ENCODE measurements around the gene FAM47C. TPM values are rescaled to one million over a fixed set of nuclear protein-coding genes. Genes with fewer than 3 reads are reported as not detected.
"Not testable (repeated sequence)": the region's sequence is repeated elsewhere in the genome, so short reads cannot be mapped to it uniquely, and the experiment has no call there.

Gene FAM47C
- total RNA-seq, 2 experiments from 2014 or later, result not detected

- no peaks in the 10 kb centered on the region for H3K27me3 Mint-ChIP-seq
- H3K27ac Mint-ChIP-seq, result no peak overlapping the region
- intact Hi-C loops (cut with DNase I, micrococcal nuclease), result no loop called here
- no peak for ATAC-seq
- H3K36me3 Mint-ChIP-seq (ENCODE audit: low read depth), result no peaks in the 10 kb centered on the region
- ChIA-PET CTCF (no interaction called here), POLR2A (no interaction called here)
- H3K9me3 Mint-ChIP-seq (ENCODE audit: low read depth), result no peaks in the 10 kb centered on the region
- DNase-seq, result no peak
- H3K4me1 Mint-ChIP-seq, result no peaks in the 10 kb centered on the region
- H3K4me3 Mint-ChIP-seq, result no peak overlapping the region
Measured at GRCh38 chrX:37010496-37010895, 2.3 kb downstream of the FAM47C start.

DNA sequence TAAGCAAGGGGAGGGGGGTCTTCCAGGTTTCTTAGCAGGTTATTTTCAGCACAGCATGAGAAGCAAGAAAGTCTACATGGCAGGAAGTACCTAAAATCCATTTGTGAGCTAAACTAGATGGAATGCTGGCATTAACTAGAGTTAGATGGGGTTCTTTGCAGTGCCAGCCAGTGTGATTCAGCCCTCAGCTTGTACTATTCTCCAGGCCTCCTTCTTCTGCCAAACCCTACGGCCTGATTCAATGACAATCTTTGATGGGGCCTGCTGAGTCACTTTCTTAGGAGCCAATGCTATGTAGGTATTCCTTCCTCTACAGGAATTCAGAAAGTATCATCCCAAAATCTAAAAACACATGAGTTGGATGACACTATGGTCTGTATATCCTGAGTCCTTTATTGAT is 26.1 kb downstream of the FAM47C start:
- H3K36me3 Mint-ChIP-seq (ENCODE audit: low read depth); POLR2A ChIA-PET; H3K4me1 Mint-ChIP-seq; ATAC-seq; DNase-seq; H3K4me3 Mint-ChIP-seq; CTCF ChIA-PET; H3K9me3 Mint-ChIP-seq (ENCODE audit: low read depth); H3K27ac Mint-ChIP-seq; H3K27me3 Mint-ChIP-seq; intact Hi-C loops (cut with DNase I, micrococcal nuclease): not testable (repeated sequence)

- H3K27me3 Mint-ChIP-seq; H3K9me3 Mint-ChIP-seq (ENCODE audit: low read depth); H3K4me3 Mint-ChIP-seq; POLR2A ChIA-PET; intact Hi-C loops (cut with DNase I, micrococcal nuclease); H3K36me3 Mint-ChIP-seq (ENCODE audit: low read depth); CTCF ChIA-PET; ATAC-seq; H3K4me1 Mint-ChIP-seq; H3K27ac Mint-ChIP-seq; DNase-seq: not testable (repeated sequence)
Measured at GRCh38 chrX:37036674-37037220, 28.6 kb downstream of the FAM47C start.

- H3K9me3 Mint-ChIP-seq (ENCODE audit: low read depth); H3K27ac Mint-ChIP-seq; ATAC-seq; H3K4me3 Mint-ChIP-seq; CTCF ChIA-PET; DNase-seq; POLR2A ChIA-PET; intact Hi-C loops (cut with DNase I, micrococcal nuclease); H3K36me3 Mint-ChIP-seq (ENCODE audit: low read depth); H3K4me1 Mint-ChIP-seq; H3K27me3 Mint-ChIP-seq: not testable (repeated sequence)
Measured at GRCh38 chrX:37038814-37039213, 30.6 kb downstream of the FAM47C start.

GRCh38 chrX:37042956-37043885 is 35.1 kb downstream of the FAM47C start:
- H3K4me3 Mint-ChIP-seq, H3K27me3 Mint-ChIP-seq: not testable (repeated sequence)

DNA sequence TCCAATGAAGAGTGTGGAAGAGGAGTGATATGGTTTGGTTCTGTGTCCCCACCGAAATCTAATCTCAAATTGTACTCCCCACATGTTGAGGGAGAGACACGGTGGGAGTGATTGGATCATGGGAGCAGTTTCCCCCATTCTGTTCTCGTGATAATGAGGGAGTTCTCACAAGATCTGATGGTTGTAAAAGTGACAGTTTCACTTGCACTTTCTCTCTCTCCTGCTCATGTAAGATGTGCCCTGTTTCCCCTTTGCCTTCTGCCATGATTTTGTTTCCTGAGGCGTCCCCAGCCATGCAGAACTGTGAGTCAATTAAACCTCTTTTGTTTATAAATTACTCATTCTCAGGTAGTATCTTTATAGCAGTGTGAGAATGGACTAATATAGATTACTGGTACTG is 39.6 kb downstream of the FAM47C start:
- Mint-ChIP-seq H3K4me1 (no peaks in the 10 kb centered on the region), H3K4me3 (no peak overlapping the region), H3K36me3 (ENCODE audit: low read depth) (no peaks in the 10 kb centered on the region), H3K9me3 (ENCODE audit: low read depth) (no peaks in the 10 kb centered on the region), H3K27ac (no peak overlapping the region), H3K27me3 (no peaks in the 10 kb centered on the region)
- ATAC-seq (no peak), DNase-seq (no peak)
- ChIA-PET POLR2A (no interaction called here), CTCF (no interaction called here)
- intact Hi-C loops (cut with DNase I, micrococcal nuclease), result no loop called here

More at GRCh38 chrX:37042956-37043885, 35.1 kb downstream of the FAM47C start:
- H3K27ac Mint-ChIP-seq; H3K4me1 Mint-ChIP-seq; POLR2A ChIA-PET; DNase-seq; CTCF ChIA-PET; intact Hi-C loops (cut with DNase I, micrococcal nuclease); ATAC-seq; H3K9me3 Mint-ChIP-seq (ENCODE audit: low read depth); H3K36me3 Mint-ChIP-seq (ENCODE audit: low read depth): not testable (repeated sequence)

GRCh38 chrX:37057572-37057971 is 49.4 kb downstream of the FAM47C start:
- POLR2A ChIA-PET, result not testable (repeated sequence)

DNA sequence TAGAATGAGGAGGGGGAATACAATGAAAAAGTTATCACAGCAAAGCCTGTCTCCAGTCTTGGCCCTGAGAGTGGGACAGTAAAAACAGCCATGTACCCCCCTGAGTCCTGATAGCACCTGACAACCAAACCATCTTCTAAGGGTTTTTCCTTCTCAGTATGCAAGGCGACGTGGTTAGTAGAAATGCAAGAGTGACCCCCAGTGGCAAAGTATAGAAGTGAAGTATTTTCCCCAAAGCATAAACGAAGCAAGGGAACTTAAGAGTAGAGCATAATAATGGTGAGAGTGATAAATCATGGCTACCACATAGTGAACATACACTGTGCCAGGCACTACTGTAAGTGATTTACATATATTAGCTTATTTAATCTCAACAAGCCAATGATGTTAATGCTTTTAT is 52.8 kb downstream of the FAM47C start:
- Mint-ChIP-seq H3K36me3 (ENCODE audit: low read depth) (no peaks in the 10 kb centered on the region), H3K27me3 (peaks cover 1% of the 10 kb centered on the region), H3K27ac (no peak overlapping the region), H3K4me3 (no peak overlapping the region), H3K4me1 (no peaks in the 10 kb centered on the region), H3K9me3 (ENCODE audit: low read depth) (no peaks in the 10 kb centered on the region)
- CTCF ChIA-PET, result no interaction called here
- DNase-seq (peak; percentile 4), ATAC-seq (no peak)
- POLR2A ChIA-PET, result no interaction called here
- intact Hi-C loops (cut with DNase I, micrococcal nuclease), result no loop called here

More at GRCh38 chrX:37057572-37057971, 49.4 kb downstream of the FAM47C start:
- H3K36me3 Mint-ChIP-seq (ENCODE audit: low read depth); DNase-seq; CTCF ChIA-PET; intact Hi-C loops (cut with DNase I, micrococcal nuclease); H3K27ac Mint-ChIP-seq; H3K4me1 Mint-ChIP-seq; H3K27me3 Mint-ChIP-seq; ATAC-seq; H3K9me3 Mint-ChIP-seq (ENCODE audit: low read depth); H3K4me3 Mint-ChIP-seq: not testable (repeated sequence)
